SK-N-SH (cell line): ENCODE data around the gene ELMO1.

Experiments
- CTCF ChIP-seq: fragments of 200-600 bp; sonication (generic); IDR thresholded peaks from 2 replicates; pipeline ENCODE4 v1.6.1; 2017; ENCODE audit warnings: antibody characterized with exemption, mild to moderate bottlenecking, moderate library complexity
- FOXJ3 ChIP-seq: sonication (generic); formaldehyde crosslinking; IDR thresholded peaks from 2 replicates; pipeline ENCODE4 v1.5.1; 2020; ENCODE audit warnings: mild to moderate bottlenecking, missing genetic modification reagents
- TF ChIP-seq, protein P1 (sequence below): IDR thresholded peaks from 2 replicates; pipeline ENCODE4 v1.4.0; 2012; ENCODE audit warnings: low read depth, borderline replicate concordance
- TF ChIP-seq, protein P2 (sequence below): IDR thresholded peaks from 2 replicates; pipeline ENCODE4 v1.6.1; 2012; ENCODE audit warnings: mild to moderate bottlenecking, low read depth, low read length, moderate library complexity

DNA sequence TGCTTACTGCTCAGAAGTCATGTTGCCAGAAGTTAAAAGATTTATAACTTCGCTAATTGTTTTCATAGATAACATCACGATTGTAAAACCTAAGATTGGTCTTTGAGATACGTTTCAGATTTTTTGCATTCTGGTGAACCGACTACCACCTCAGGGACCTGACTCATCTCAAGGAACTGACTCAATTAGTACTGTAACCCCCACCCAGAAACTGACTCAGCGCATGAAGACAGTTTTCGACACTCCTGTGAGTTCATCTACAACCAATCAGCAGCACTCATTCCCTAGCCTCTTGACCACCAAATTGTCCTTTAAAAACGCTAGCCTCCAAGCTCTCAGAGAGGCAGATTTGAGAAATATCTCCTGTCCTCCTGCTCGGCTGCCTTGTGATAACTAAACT lies 72.3 kb downstream of the ELMO1 start:
- TF ChIP-seq CTCF: no peak
- TF ChIP-seq, protein P1, sequence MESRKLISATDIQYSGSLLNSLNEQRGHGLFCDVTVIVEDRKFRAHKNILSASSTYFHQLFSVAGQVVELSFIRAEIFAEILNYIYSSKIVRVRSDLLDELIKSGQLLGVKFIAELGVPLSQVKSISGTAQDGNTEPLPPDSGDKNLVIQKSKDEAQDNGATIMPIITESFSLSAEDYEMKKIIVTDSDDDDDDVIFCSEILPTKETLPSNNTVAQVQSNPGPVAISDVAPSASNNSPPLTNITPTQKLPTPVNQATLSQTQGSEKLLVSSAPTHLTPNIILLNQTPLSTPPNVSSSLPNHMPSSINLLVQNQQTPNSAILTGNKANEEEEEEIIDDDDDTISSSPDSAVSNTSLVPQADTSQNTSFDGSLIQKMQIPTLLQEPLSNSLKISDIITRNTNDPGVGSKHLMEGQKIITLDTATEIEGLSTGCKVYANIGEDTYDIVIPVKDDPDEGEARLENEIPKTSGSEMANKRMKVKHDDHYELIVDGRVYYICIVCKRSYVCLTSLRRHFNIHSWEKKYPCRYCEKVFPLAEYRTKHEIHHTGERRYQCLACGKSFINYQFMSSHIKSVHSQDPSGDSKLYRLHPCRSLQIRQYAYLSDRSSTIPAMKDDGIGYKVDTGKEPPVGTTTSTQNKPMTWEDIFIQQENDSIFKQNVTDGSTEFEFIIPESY: no peak
- TF ChIP-seq, protein P2, sequence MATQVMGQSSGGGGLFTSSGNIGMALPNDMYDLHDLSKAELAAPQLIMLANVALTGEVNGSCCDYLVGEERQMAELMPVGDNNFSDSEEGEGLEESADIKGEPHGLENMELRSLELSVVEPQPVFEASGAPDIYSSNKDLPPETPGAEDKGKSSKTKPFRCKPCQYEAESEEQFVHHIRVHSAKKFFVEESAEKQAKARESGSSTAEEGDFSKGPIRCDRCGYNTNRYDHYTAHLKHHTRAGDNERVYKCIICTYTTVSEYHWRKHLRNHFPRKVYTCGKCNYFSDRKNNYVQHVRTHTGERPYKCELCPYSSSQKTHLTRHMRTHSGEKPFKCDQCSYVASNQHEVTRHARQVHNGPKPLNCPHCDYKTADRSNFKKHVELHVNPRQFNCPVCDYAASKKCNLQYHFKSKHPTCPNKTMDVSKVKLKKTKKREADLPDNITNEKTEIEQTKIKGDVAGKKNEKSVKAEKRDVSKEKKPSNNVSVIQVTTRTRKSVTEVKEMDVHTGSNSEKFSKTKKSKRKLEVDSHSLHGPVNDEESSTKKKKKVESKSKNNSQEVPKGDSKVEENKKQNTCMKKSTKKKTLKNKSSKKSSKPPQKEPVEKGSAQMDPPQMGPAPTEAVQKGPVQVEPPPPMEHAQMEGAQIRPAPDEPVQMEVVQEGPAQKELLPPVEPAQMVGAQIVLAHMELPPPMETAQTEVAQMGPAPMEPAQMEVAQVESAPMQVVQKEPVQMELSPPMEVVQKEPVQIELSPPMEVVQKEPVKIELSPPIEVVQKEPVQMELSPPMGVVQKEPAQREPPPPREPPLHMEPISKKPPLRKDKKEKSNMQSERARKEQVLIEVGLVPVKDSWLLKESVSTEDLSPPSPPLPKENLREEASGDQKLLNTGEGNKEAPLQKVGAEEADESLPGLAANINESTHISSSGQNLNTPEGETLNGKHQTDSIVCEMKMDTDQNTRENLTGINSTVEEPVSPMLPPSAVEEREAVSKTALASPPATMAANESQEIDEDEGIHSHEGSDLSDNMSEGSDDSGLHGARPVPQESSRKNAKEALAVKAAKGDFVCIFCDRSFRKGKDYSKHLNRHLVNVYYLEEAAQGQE: no peak
- no peak for TF ChIP-seq FOXJ3 (CRISPR knock-in tag)
